ENCODE data around the gene TWIST1.
A peak's percentile ranks its signal among the peaks of the same experiment; 100 is the strongest.

Gene TWIST1

DNA sequence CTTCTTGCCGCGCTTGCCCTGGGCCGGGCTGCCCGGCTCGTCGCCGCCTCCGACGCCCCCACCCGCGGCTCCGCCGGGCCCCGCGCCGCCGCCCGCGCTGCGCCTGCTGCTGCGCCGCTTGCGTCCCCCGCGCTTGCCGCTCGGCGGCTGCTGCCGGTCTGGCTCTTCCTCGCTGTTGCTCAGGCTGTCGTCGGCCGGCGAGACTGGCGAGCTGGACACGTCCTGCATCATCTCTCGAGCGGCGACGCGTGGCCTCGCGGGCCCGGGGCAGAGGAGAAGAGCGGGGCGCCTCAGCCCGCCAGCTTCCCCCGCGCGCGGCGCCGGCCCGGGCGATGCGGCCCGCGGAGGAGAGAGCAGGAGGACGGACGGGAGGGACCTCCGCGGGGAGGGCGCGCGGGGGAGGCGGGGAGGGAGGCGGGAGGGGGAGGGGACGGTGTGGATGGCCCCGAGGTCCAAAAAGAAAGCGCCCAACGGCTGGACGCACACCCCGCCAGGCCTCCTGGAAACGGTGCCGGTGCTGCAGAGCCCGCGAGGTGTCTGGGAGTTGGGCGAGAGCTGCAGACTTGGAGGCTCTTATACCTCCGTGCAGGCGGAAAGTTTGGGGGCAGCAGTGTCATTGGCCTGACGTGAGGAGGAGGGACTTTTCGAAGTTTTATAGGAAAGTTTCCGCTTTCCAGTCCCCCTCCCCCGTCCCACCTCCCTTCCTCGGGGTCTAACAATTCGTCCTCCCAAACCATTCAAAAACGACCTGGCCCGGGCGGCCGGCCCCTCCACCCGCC, at the start of gene TWIST1:
TSS of gene TWIST1 (minus strand) at position 546 of the 779 bp plus-strand sequence. CDS start at position 231, 315 bp downstream.
- DNase-seq = peak in 1 of 2 experiments; percentile 20

DNA sequence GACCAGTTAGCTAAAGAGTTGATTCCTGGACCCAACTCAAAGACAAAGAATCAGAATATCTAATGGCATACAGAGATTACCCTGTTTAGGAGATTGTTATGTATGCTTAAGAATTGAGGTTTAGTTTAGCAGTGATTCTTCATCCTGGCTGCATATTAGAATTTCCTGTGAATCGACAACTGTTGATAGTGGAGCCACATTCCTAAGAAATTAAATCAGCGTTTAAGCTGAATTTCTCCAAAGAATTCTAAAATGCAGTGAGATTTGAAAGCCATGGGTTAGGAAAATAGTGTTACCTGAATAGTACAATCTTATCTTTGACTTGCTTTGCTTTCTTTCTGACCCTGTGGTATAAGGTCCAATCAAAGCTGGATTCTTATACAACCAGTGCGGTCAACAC, 44.2 kb upstream of the TWIST1 start:
- DNase-seq = no peak

- DNase-seq = no peak
These were observed 29.3 kb upstream of the TWIST1 start for GRCh38 chr7:19146699-19147098.

GRCh38 chr7:19145434-19146115, 28.1 kb upstream of the TWIST1 start:
- DNase-seq = no peak

GRCh38 chr7:19144661-19145433, 27.4 kb upstream of the TWIST1 start, which contains the start of gene FERD3L:
Gene FERD3L, minus strand, starts transcription at chr7:19145421. Its CDS starts 59 bp downstream, at chr7:19145362.
- DNase-seq = no peak

GRCh38 chr7:19143881-19144574, 26.6 kb upstream of the TWIST1 start:
- no peak for DNase-seq

DNA sequence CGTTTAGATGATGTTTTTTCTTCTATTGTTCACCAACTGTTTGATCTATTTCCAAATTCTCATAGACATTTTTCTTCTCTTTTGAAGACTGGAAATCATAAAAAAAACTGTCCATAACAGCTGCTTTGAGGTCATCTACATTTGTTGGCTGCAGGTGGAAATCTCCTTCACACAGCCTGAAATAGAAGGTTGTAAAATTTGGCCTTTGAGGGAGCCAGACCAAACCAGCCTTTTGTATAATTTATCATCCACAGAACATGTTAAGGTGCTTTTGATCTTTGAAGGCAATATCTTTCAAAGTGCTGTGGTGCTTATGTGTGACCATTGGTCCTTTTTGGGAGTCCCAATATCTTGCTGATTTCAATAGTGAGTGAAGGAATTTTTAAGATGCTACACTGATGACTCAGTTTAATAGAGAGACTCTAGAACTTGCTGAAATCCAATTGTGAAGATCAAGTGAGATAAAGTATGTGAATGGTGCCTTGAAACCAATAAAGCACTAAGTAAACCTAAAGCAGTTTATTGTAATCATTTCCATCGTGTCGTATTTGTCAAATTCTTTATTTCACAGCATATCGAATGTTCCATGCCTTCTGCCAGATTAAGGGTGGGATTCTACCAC, 22.4 kb upstream of the TWIST1 start:
- no peak for DNase-seq

GRCh38 chr7:19133886-19134285, 16.4 kb upstream of the TWIST1 start:
- no peak for DNase-seq

GRCh38 chr7:19133390-19133789, 16.0 kb upstream of the TWIST1 start:
- no peak for DNase-seq

- DNase-seq = no peak
These were observed 11.4 kb upstream of the TWIST1 start for GRCh38 chr7:19128856-19129255.

DNA sequence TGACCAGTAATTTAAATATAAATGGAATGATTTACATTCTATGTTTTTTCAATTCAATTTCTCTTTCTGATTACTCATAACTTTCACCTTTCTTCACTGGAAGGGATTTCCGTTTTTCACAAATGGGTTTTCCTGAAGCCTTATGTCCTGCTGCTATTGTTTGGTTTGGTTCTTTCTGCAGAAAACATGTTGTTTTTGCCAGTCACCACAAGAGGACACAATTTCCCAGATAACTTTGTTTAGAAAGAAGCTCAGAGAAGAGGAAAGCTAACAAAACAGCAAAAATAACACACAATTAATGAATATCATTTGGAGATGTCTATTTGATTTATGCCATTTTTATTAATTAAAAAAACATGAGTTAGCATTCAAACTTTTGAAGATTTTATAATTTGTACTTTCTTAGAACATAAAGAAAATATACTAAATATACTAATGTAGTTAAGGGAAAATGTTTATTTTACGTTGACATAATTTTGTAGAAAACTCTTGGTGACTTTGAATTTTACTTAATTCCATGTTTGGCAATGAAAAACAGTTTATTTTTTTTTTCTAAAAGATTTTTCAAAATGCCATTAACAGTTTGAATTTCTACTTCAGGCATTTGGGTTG, 4.6 kb upstream of the TWIST1 start:
- DNase-seq = no peak

DNA sequence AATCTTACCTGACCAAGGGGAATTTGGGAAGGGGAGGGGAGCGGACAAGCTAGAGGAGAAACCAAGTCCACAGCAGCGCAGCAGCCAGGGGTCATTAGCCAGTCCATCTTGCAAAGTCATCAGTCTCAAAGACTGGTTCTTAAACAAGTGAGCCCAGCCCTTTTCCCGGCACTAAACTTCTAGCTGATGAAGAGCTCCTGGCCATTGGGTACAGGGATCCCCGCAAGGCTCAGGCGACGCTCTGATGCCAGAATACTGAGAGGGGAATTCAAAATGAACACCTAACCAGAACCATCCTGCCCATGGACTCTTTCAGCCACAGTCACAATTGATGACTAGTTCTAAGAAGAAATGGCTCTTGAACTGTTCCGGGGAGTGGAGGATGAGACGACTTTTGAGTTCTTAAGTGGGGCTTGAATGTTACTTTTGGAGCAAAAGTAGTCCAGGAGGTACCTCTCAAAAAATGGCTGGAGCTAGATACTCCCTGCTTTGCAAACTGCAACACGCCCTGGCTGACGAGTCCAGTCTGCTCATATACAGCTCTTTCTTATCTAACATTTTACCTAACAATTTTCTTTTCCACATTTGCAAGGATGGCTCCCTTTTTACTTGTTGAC, 2.5 kb upstream of the TWIST1 start:
- DNase-seq = no peak

DNA sequence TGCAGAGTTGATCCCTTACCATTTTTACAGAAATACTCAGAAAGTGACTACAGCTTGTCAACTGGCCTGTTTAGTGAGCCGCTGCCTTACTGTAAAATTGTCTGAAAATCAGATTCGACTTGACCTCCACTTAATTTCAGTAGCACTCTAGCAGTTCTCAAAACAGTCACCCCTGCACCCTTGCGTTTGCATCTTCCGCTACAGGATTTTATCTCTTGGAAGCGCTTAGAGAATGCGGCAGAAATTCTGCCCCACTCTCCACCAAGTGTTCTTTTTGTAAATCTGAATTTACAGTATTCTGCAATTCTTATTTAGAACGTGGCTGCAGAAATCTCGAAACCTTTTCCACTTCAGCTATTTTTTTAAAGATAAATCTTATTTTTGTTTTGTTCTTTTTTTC, 1.9 kb upstream of the TWIST1 start:
- DNase-seq = no peak

- DNase-seq = no peak
These were observed 1.4 kb upstream of the TWIST1 start for GRCh38 chr7:19118636-19119371.

- DNase-seq = no peak
These were observed 603 bp upstream of the TWIST1 start for GRCh38 chr7:19117870-19118608.

- DNase-seq = peak; percentile 20 to 33
These were observed 1.0 kb downstream of the TWIST1 start for GRCh38 chr7:19116121-19117090.

- DNase-seq = no peak
These were observed 2.9 kb downstream of the TWIST1 start for GRCh38 chr7:19114551-19114855.

DNA sequence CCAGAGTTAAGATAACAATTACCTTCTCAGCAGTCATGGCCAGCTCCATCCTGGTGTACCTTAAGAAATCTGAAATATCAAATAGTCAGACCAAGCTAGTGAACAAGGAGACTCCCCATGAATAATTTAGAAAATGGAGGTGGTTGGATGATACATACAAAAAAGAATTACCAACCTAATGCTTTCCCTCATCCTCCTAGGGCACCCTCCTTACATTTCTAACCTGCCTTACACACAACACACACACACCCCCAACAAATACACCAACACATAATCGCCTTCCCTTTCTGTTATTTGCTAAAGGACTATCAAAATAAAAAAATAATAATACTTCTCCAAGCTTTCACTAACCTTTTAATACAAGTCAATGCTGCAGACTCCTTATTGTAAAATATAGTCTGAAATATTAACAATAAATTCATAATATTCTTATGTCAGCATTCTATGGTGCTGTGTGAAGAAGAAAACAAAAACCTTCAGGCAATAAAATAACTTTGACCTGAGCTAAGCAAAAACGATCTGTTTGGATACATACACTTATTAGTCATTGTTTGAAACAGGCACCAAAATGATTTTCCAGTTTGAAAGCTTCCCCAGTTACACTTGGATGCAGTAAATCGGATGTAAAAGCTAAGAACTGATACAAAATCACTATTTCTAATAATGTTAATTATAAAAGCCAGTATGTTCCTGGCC, 3.4 kb downstream of the TWIST1 start:
- DNase-seq = no peak
